HepG2 (cell line): ENCODE measurements around the gene BEAN1. TPM values are rescaled to one million over a fixed set of nuclear protein-coding genes. Genes with fewer than 3 reads are reported as not detected.

Experiments
- ATF3 ChIP-seq: sonication (generic); formaldehyde crosslinking; IDR thresholded peaks from 2 replicates; pipeline ENCODE4 v1.4.0; 2020; ENCODE audit warnings: missing genetic modification reagents
- ATF5 ChIP-seq: sonication (generic); formaldehyde crosslinking; IDR thresholded peaks from 2 replicates; pipeline ENCODE4 v1.4.0; 2020; ENCODE audit warnings: mild to moderate bottlenecking, low read depth, missing genetic modification reagents
- BRF2 ChIP-seq: sonication (generic); formaldehyde crosslinking; IDR thresholded peaks from 2 replicates; pipeline ENCODE4 v1.8.1; 2022; ENCODE audit warnings: mild to moderate bottlenecking, missing genetic modification reagents
- FOSL1 ChIP-seq: sonication (generic); formaldehyde crosslinking; IDR thresholded peaks from 2 replicates; pipeline ENCODE4 v1.9.0; 2021; ENCODE audit warnings: missing genetic modification reagents, borderline replicate concordance
- FOXM1 ChIP-seq: sonication (generic); formaldehyde crosslinking; IDR thresholded peaks from 2 replicates; pipeline ENCODE4 v1.5.0; 2020; ENCODE audit warnings: missing genetic modification reagents
- GLI4 ChIP-seq: sonication (generic); formaldehyde crosslinking; IDR thresholded peaks from 2 replicates; pipeline ENCODE4 v1.5.1; 2020; ENCODE audit warnings: missing genetic modification reagents, mild to moderate bottlenecking, moderate library complexity, borderline replicate concordance
- HDAC2 ChIP-seq: sonication (generic); formaldehyde crosslinking; IDR thresholded peaks from 2 replicates; pipeline ENCODE4 v1.4.0; 2020; ENCODE audit warnings: missing genetic modification reagents
- HNF4A ChIP-seq: sonication (generic); formaldehyde crosslinking; IDR thresholded peaks from 2 replicates; pipeline ENCODE4 v1.4.0; 2020; ENCODE audit warnings: missing genetic modification reagents
- JUN ChIP-seq: sonication (generic); formaldehyde crosslinking; IDR thresholded peaks from 2 replicates; pipeline ENCODE4 v1.4.0; 2020; ENCODE audit warnings: mild to moderate bottlenecking, missing genetic modification reagents
- KLF6 ChIP-seq: IDR thresholded peaks from 2 replicates; pipeline ENCODE4 v1.8.0; 2016; ENCODE audit warnings: missing biosample characterization, missing genetic modification reagents
- MXD3 ChIP-seq: IDR thresholded peaks from 2 replicates; pipeline ENCODE4 v1.6.1; 2016; ENCODE audit warnings: mild to moderate bottlenecking, missing biosample characterization, missing genetic modification reagents
- MXI1 ChIP-seq: IDR thresholded peaks from 3 replicates; pipeline ENCODE4 v1.6.1; 2012; ENCODE audit warnings: low read depth, low read length, inconsistent platforms, borderline replicate concordance
- PRDM10 ChIP-seq: sonication (generic); formaldehyde crosslinking; IDR thresholded peaks from 2 replicates; pipeline ENCODE4 v1.4.0; 2020; ENCODE audit warnings: low read depth, missing genetic modification reagents
- REXO4 ChIP-seq: sonication (generic); formaldehyde crosslinking; IDR thresholded peaks from 2 replicates; pipeline ENCODE4 v1.8.0; 2022; ENCODE audit warnings: missing genetic modification reagents, mild to moderate bottlenecking, borderline replicate concordance
- SATB2 ChIP-seq: sonication (generic); formaldehyde crosslinking; IDR thresholded peaks from 2 replicates; pipeline ENCODE4 v1.5.0; 2020; ENCODE audit warnings: missing genetic modification reagents
- SKI ChIP-seq: fragments of 450-650 bp; IDR thresholded peaks from one replicate; pipeline ENCODE4 v1.6.1; 2018; ENCODE audit warnings: mild to moderate bottlenecking; ENCODE audit not compliant: partially characterized antibody
- SNAPC5 ChIP-seq: sonication (generic); formaldehyde crosslinking; IDR thresholded peaks from 2 replicates; pipeline ENCODE4 v1.8.1; 2023; ENCODE audit warnings: mild to moderate bottlenecking, missing genetic modification reagents, borderline replicate concordance
- SNRNP70 ChIP-seq: fragments of 200-400 bp; formaldehyde crosslinking; IDR thresholded peaks from 2 replicates; pipeline ENCODE4 v1.6.1; 2017; ENCODE audit warnings: mild to moderate bottlenecking, low read depth, low read length, moderate library complexity
- SP1 ChIP-seq, 2 experiments: fragments of 450-650 bp in 1 of 2; sonication (generic) in 1 of 2; formaldehyde crosslinking in 1 of 2; IDR thresholded peaks; 2 replicates each; pipeline versions ENCODE4 v1.4.0 to v1.6.1; 2016 to 2020; ENCODE audit warnings: missing genetic modification reagents in 1 of 2
- TP53 ChIP-seq: sonication (generic); formaldehyde crosslinking; conservative IDR thresholded peaks from 2 replicates; pipeline ENCODE4 v1.4.0; 2020; ENCODE audit warnings: missing genetic modification reagents
- U2AF2 ChIP-seq: fragments of 200-400 bp; formaldehyde crosslinking; IDR thresholded peaks from 2 replicates; pipeline ENCODE4 v1.6.1; 2017; ENCODE audit warnings: low read depth, mild to moderate bottlenecking, low read length
- ZFP36 ChIP-seq: fragments of 150-350 bp; IDR thresholded peaks from 2 replicates; pipeline ENCODE4 v1.6.1; 2018; ENCODE audit warnings: borderline replicate concordance, low read length, low read depth; ENCODE audit not compliant: partially characterized antibody
- ZNF644 ChIP-seq: IDR thresholded peaks from 2 replicates; pipeline ENCODE4 v1.6.1; 2016; ENCODE audit warnings: low read depth
- ZNF713 ChIP-seq: sonication (generic); formaldehyde crosslinking; IDR thresholded peaks from 2 replicates; pipeline ENCODE4 v1.4.0; 2020; ENCODE audit warnings: mild to moderate bottlenecking, missing genetic modification reagents
- polyA plus RNA-seq, 8 experiments: library from polyadenylated mRNA; depleted of rRNA in 3 of 8; stranded (reverse) in 7 of 8; unstranded in 1 of 8; fragments of >200 nt; fragmentation: Illumina TruSeq in 4 of 8; extraction: Trizol in 4 of 8; gene quantifications; 2 replicates each; pipeline versions ENCODE4 v1.2.1 to v1.2.3, GENCODE V29; 2011 to 2016; ENCODE audit warnings: low read depth in 4 of 8, missing spikeins in 1 of 8, mixed read lengths in 1 of 8; ENCODE audit not compliant: insufficient read depth in 1 of 8
- total RNA-seq, 5 experiments: library from RNA; depleted of rRNA; stranded (reverse); fragments of >200 nt; fragmentation: Illumina TruSeq; extraction: Trizol; gene quantifications; 2 replicates each; pipeline ENCODE4 v1.2.3, GENCODE V29; 2016; ENCODE audit warnings: low read depth in 1 of 5

BEAN1 gene
- total and polyA plus RNA-seq, 2 of the 13 experiments (the other 11 are each of a cell fraction or from before 2014, with no cell fraction given): 0.53 to 1.4 TPM

- no peak for TF ChIP-seq BRF2 (CRISPR knock-in tag)
- no peak for TF ChIP-seq ZNF644
- no peak for TF ChIP-seq ATF5 (CRISPR knock-in tag)
- TF ChIP-seq SKI: peak; percentile 70
- peak; percentile 89; the same call in 2 of the 3 replicates for TF ChIP-seq MXI1
- TF ChIP-seq KLF6 (CRISPR knock-in tag): no peak
- TF ChIP-seq PRDM10: no peak
- no peak for TF ChIP-seq JUN (CRISPR knock-in tag)
- TF ChIP-seq HDAC2 (CRISPR knock-in tag): peak; percentile 48; the same call in 1 of the 2 replicates
- no peak for TF ChIP-seq U2AF2
- TF ChIP-seq TP53: no peak
- TF ChIP-seq SNAPC5 (CRISPR knock-in tag): no peak
- no peak for TF ChIP-seq ZFP36
- peak; percentile 77 for TF ChIP-seq ATF3 (CRISPR knock-in tag)
- TF ChIP-seq REXO4 (CRISPR knock-in tag): no peak
- no peak for TF ChIP-seq FOSL1 (CRISPR knock-in tag)
- no peak for TF ChIP-seq FOXM1 (CRISPR knock-in tag)
- no peak for TF ChIP-seq SNRNP70
- TF ChIP-seq HNF4A (CRISPR knock-in tag): no peak
- TF ChIP-seq ZNF713 (CRISPR knock-in tag): no peak
- TF ChIP-seq SP1 (IDR thresholded peaks at IDR 0.05): no peak
- no peak for TF ChIP-seq SP1 (CRISPR knock-in tag; IDR thresholded peaks at IDR 0.05)
- no peak for TF ChIP-seq GLI4 (CRISPR knock-in tag)
- TF ChIP-seq MXD3: no peak
- TF ChIP-seq SATB2 (CRISPR knock-in tag): no peak
These were observed 86.1 kb downstream of the BEAN1 start (continued) for GRCh38 chr16:66513111-66513723.
